HCT116 (cell line): ENCODE measurements around the gene MAP7. TPM values are rescaled to one million over a fixed set of nuclear protein-coding genes. Genes with fewer than 3 reads are reported as not detected.

ENCODE experiments used
- ATAC-seq: fragments of 200-7000 bp; cut with Tn5 transposase; 2 replicates; pipeline ENCODE4 v1.9.1; 2020; ENCODE audit warnings: mild to moderate bottlenecking, moderate library complexity
- BruUV-seq: library from RNA; stranded (reverse); fragments of 400-500 nt; replicated peaks from 2 replicates; lab custom pipeline; 2021; lab: Mats Ljungman, UMichigan
- CTCF ChIA-PET: fragments of 300-600 bp; sonication (Branson Sonifier 250); formaldehyde crosslinking; loops from one replicate; lab custom pipeline; 2021; ENCODE audit warnings: antibody characterized with exemption; lab: Charles Lee
- POLR2A ChIA-PET: fragments of 300-600, 350-600 bp; sonication (Branson Sonifier 250); formaldehyde crosslinking; loops from one replicate; lab custom pipeline; 2021; ENCODE audit warnings: antibody characterized with exemption; lab: Charles Lee
- RAD21 ChIA-PET, 2 experiments: fragments of 300-600 bp; sonication (Branson Sonifier 250); formaldehyde crosslinking; loops; one replicate each; lab custom pipeline; 2023; ENCODE audit warnings: low total read pairs in 2 of 2; ENCODE audit not compliant: uncharacterized antibody in 2 of 2, unreplicated experiment in 2 of 2, low non-redundant PET in 1 of 2; lab: Charles Lee
- DNase-seq: peaks from one replicate; pipeline ENCODE4 v3.0.0-alpha.2; 2010; ENCODE audit warnings: low read depth, low spot score
- H2AFZ ChIP-seq: fragments of 200-600 bp; shearing (Covaris generic), sonication (generic); 2 replicates; pipeline ENCODE4 v1.6.1; 2017; ENCODE audit warnings: low read depth, mixed run types, mixed read lengths, antibody characterized with exemption, low read length; ENCODE audit not compliant: poor library complexity, severe bottlenecking
- H3K27ac ChIP-seq: 2 replicates; pipeline ENCODE4 v1.5.1; 2012; ENCODE audit warnings: low read depth, low read length
- H3K27me3 ChIP-seq: fragments of 200-600 bp; sonication (generic); 2 replicates; pipeline ENCODE4 v1.6.1; 2016; ENCODE audit warnings: mixed run types, low read length, mixed read lengths; ENCODE audit not compliant: insufficient read depth
- H3K36me3 ChIP-seq, 2 experiments: fragments of 200-500 bp in 1 of 2; fragments of 200-600 bp in 1 of 2; sonication (Bioruptor generic) in 1 of 2; sonication (generic) in 1 of 2; 2 replicates each; pipeline versions ENCODE4 v1.5.1 to v1.6.1; 2014 to 2016; ENCODE audit warnings: low read length in 2 of 2, inconsistent platforms in 1 of 2, mixed read lengths in 1 of 2, mixed run types in 1 of 2; ENCODE audit not compliant: insufficient read depth in 2 of 2, control insufficient read depth in 1 of 2
- H3K4me1 ChIP-seq, 2 experiments: fragments of 200-600 bp in 1 of 2; sonication (generic) in 1 of 2; 2 replicates each; pipeline versions ENCODE4 v1.5.1 to v1.6.1; 2012 to 2017; ENCODE audit warnings: low read length in 2 of 2, inconsistent platforms in 1 of 2, mild to moderate bottlenecking in 1 of 2, mixed read lengths in 1 of 2, mixed run types in 1 of 2, moderate library complexity in 1 of 2; ENCODE audit not compliant: insufficient read depth in 2 of 2, control insufficient read depth in 1 of 2
- H3K4me2 ChIP-seq: fragments of 200-600 bp; sonication (generic); 2 replicates; pipeline ENCODE4 v1.6.1; 2017; ENCODE audit warnings: mixed run types, low read length, mixed read lengths
- H3K4me3 ChIP-seq, 2 experiments: fragments of 200-600 bp in 1 of 2; sonication (generic) in 1 of 2; replicated peaks in 1 of 2; 2 replicates each; pipeline ENCODE4 v1.5.1; 2011 to 2016; ENCODE audit warnings: low read length in 2 of 2, control low read depth in 1 of 2, low read depth in 1 of 2, mild to moderate bottlenecking in 1 of 2, mixed read lengths in 1 of 2, mixed run types in 1 of 2
- H3K79me2 ChIP-seq: fragments of 200-600 bp; sonication (generic); 2 replicates; pipeline ENCODE4 v1.6.1; 2017; ENCODE audit warnings: mild to moderate bottlenecking, mixed run types, low read length, moderate library complexity, mixed read lengths; ENCODE audit not compliant: insufficient read depth
- H3K9ac ChIP-seq: fragments of 200-600 bp; sonication (generic); 2 replicates; pipeline ENCODE4 v1.6.1; 2016; ENCODE audit warnings: low read length, mixed read lengths
- H3K9me2 ChIP-seq: fragments of 200-600 bp; sonication (generic), shearing (Covaris generic); 2 replicates; pipeline ENCODE4 v1.6.1; 2017; ENCODE audit warnings: mixed run types, mild to moderate bottlenecking, moderate library complexity; ENCODE audit not compliant: insufficient read depth
- H3K9me3 ChIP-seq, 2 experiments: fragments of 200-500 bp in 1 of 2; fragments of 200-600 bp in 1 of 2; sonication (Bioruptor generic) in 1 of 2; sonication (generic) in 1 of 2; 2 replicates each; pipeline ENCODE4 v1.6.1; 2014 to 2017; ENCODE audit warnings: low read length in 2 of 2, mixed read lengths in 2 of 2, inconsistent platforms in 1 of 2, low read depth in 1 of 2, mild to moderate bottlenecking in 1 of 2, mixed run types in 1 of 2, moderate library complexity in 1 of 2; ENCODE audit not compliant: control insufficient read depth in 1 of 2, insufficient read depth in 1 of 2
- H4K20me1 ChIP-seq: fragments of 200-600 bp; sonication (generic), shearing (Covaris generic); 2 replicates; pipeline ENCODE4 v1.6.1; 2017; ENCODE audit warnings: mixed run types, mild to moderate bottlenecking, moderate library complexity; ENCODE audit not compliant: insufficient read depth
- CEBPB ChIP-seq: IDR thresholded peaks from 2 replicates; pipeline ENCODE4 v1.6.1; 2012; ENCODE audit warnings: low read depth
- EGR1 ChIP-seq: IDR thresholded peaks from 2 replicates; pipeline ENCODE4 v1.6.1; 2012; ENCODE audit warnings: low read depth
- EZH2phosphoT487 ChIP-seq: fragments of 200-600 bp; IDR thresholded peaks from 2 replicates; pipeline ENCODE4 v1.6.1; 2018; ENCODE audit warnings: antibody characterized with exemption, borderline replicate concordance
- FOSL1 ChIP-seq: IDR thresholded peaks from 2 replicates; pipeline ENCODE4 v1.6.1; 2012; ENCODE audit warnings: low read depth
- MAX ChIP-seq: IDR thresholded peaks from 2 replicates; pipeline ENCODE4 v1.6.1; 2012
- POLR2A ChIP-seq: IDR thresholded peaks from 2 replicates; pipeline ENCODE4 v1.7.0; 2011; ENCODE audit warnings: borderline replicate concordance; ENCODE audit not compliant: insufficient read depth, insufficient read length; ENCODE audit errors: extremely low read depth
- POLR2AphosphoS5 ChIP-seq: IDR thresholded peaks from 2 replicates; pipeline ENCODE4 v1.6.1; 2011; ENCODE audit warnings: mild to moderate bottlenecking, low read depth, low read length, moderate library complexity
- RAD21 ChIP-seq: IDR thresholded peaks from 2 replicates; pipeline ENCODE4 v1.6.1; 2012; ENCODE audit warnings: low read depth, mild to moderate bottlenecking
- REST ChIP-seq: IDR thresholded peaks from 2 replicates; pipeline ENCODE4 v1.6.1; 2012; ENCODE audit warnings: low read depth
- SIN3A ChIP-seq: IDR thresholded peaks from 2 replicates; pipeline ENCODE4 v1.6.1; 2012; ENCODE audit warnings: low read depth
- SP1 ChIP-seq: IDR thresholded peaks from 2 replicates; pipeline ENCODE4 v1.6.1; 2012; ENCODE audit warnings: low read depth
- SRF ChIP-seq: IDR thresholded peaks from 2 replicates; pipeline ENCODE4 v1.6.1; 2012; ENCODE audit warnings: low read depth
- YY1 ChIP-seq: IDR thresholded peaks from 2 replicates; pipeline ENCODE4 v1.6.1; 2011; ENCODE audit warnings: low read length, low read depth, moderate library complexity, mild to moderate bottlenecking; ENCODE audit not compliant: insufficient replicate concordance; ENCODE audit errors: extremely low read depth
- ZBTB33 ChIP-seq: IDR thresholded peaks from 2 replicates; pipeline ENCODE4 v1.6.1; 2011; ENCODE audit warnings: mild to moderate bottlenecking, low read length, moderate library complexity; ENCODE audit not compliant: insufficient replicate concordance; ENCODE audit errors: extremely low read depth
- ZFX ChIP-seq: fragments of 450-650 bp; IDR thresholded peaks from 2 replicates; pipeline ENCODE4 v1.6.1; 2017
- ZNF274 ChIP-seq: fragments of 200-500 bp; sonication (Bioruptor generic); IDR thresholded peaks from 2 replicates; pipeline ENCODE4 v1.6.1; 2014; ENCODE audit warnings: mild to moderate bottlenecking, low read depth, low read length, inconsistent platforms
- intact Hi-C: fragments of 100-400 bp; cut with micrococcal nuclease; formaldehyde crosslinking; loops from 2 replicates; pipeline ENCODE4 v1.10.0; 2022
- total RNA-seq: library from RNA; stranded (reverse); gene quantifications from one replicate; pipeline ENCODE4 v1.2.1, GENCODE V29; 2021; ENCODE audit not compliant: unreplicated experiment

Gene MAP7
- total RNA-seq, 1 experiment from 2014 or later = 35.5 TPM

- RAD21 ChIA-PET = no interaction called here
- CTCF ChIA-PET = no interaction called here
These were observed 178.3 kb downstream of the MAP7 start for GRCh38 chr6:136371959-136372358.

GRCh38 chr6:136370988-136371728 is 179.1 kb downstream of the MAP7 start:
- no peaks in the 10 kb centered on the region for H3K79me2 ChIP-seq
- peaks cover 0 to 16% of the 10 kb centered on the region in 2 experiments; a peak in 2 of 4 replicates for H3K4me1 ChIP-seq
- no TSS peak for BruUV-seq
- no peak overlapping the region for H3K4me3 ChIP-seq
- ChIA-PET POLR2A (interaction anchor here (0.6 kb wide), 1 partner anchor 25 kb away, joined by 3 read pairs; no protein-coding TSS in a partner anchor), RAD21 (no interaction called here), CTCF (no interaction called here)
- intact Hi-C loops = no loop called here
- ATAC-seq = peak; percentile 27; the same call in 1 of the 2 replicates
- peak; percentile 26 for DNase-seq
- no peaks in the 10 kb centered on the region for H3K9me2 ChIP-seq
- H3K36me3 ChIP-seq = no peaks in the 10 kb centered on the region
- H4K20me1 ChIP-seq = no peaks in the 10 kb centered on the region
- H3K9me3 ChIP-seq = no peaks in the 10 kb centered on the region
- H3K27ac ChIP-seq = peak overlapping the region; percentile 11; the same call in 1 of the 2 replicates
- peak overlapping the region; percentile 4; the same call in 1 of the 2 replicates for H3K4me2 ChIP-seq
- H2AFZ ChIP-seq = no peak overlapping the region
- H3K27me3 ChIP-seq = no peaks in the 10 kb centered on the region
- no peak overlapping the region for H3K9ac ChIP-seq
- TF ChIP-seq POLR2A (no peak), SIN3A (0 out of 2 replicates have a peak, but pooled peaks have one; percentile 35), SRF (no peak), CEBPB (peak; percentile 54; the same call in 1 of the 2 replicates), REST (no peak), ZBTB33 (no peak), RAD21 (no peak), MAX (no peak), ZFX (no peak), EZH2phosphoT487 (no peak), FOSL1 (peak; percentile 62; the same call in 1 of the 2 replicates), ZNF274 (no peak), SP1 (peak; percentile 58; the same call in 1 of the 2 replicates)

More at GRCh38 chr6:136371959-136372358, 178.3 kb downstream of the MAP7 start:
- ATAC-seq = no peak
- no peak overlapping the region for H3K9ac ChIP-seq
- no peak for TF ChIP-seq EGR1
- no peak for TF ChIP-seq YY1
- TF ChIP-seq POLR2AphosphoS5 = no peak
- TF ChIP-seq, all 23 proteins: peak for 0
- no peak overlapping the region for H3K4me3 ChIP-seq
- POLR2A ChIA-PET = no interaction called here
- no peak for DNase-seq
- no peaks in the 10 kb centered on the region for H3K36me3 ChIP-seq
- BruUV-seq = no TSS peak
- no peaks in the 10 kb centered on the region for H3K9me3 ChIP-seq
- H3K27me3 ChIP-seq = no peaks in the 10 kb centered on the region
- H3K4me2 ChIP-seq = no peak overlapping the region
- no peaks in the 10 kb centered on the region for H4K20me1 ChIP-seq
- H3K4me1 ChIP-seq = peaks cover 0 to 16% of the 10 kb centered on the region in 2 experiments; a peak in 2 of 4 replicates
- no peak overlapping the region for H2AFZ ChIP-seq
- no peaks in the 10 kb centered on the region for H3K9me2 ChIP-seq
- intact Hi-C loops = no loop called here
- H3K79me2 ChIP-seq = no peaks in the 10 kb centered on the region
- H3K27ac ChIP-seq = no peak overlapping the region; the same call in 1 of the 2 replicates
